Suprapubic skin (tissue), 4 donors: Measurements from ENCODE around the gene MAGEA12.
"Not testable (repeated sequence)": the region's sequence is repeated elsewhere in the genome, so short reads cannot be mapped to it uniquely, and the experiment has no call there.

Experiments used
- CTCF ChIP-seq, 2 donors: fragments of 200-600 bp in 1 of 2; fragments of 450-650 bp in 1 of 2; sonication (generic) in 1 of 2; IDR thresholded peaks; one replicate each; pipeline ENCODE4 v1.5.1; 2016 to 2019; ENCODE audit warnings: antibody characterized with exemption in 2 of 2, mild to moderate bottlenecking in 1 of 2, moderate library complexity in 1 of 2
- EP300 ChIP-seq: sonication (generic); formaldehyde crosslinking; IDR thresholded peaks from one replicate; pipeline ENCODE4 v1.6.1; 2017; ENCODE audit warnings: antibody characterized with exemption
- POLR2A ChIP-seq, 2 donors: fragments of 450-650 bp; IDR thresholded peaks; one replicate each; pipeline ENCODE4 v1.6.1; 2017; ENCODE audit warnings: antibody characterized with exemption in 2 of 2, mild to moderate bottlenecking in 2 of 2, moderate library complexity in 2 of 2
- POLR2AphosphoS5 ChIP-seq, 3 donors: sonication (generic); formaldehyde crosslinking; IDR thresholded peaks; one replicate each; pipeline ENCODE4 v1.6.1; 2017; ENCODE audit warnings: antibody characterized with exemption in 3 of 3

DNA sequence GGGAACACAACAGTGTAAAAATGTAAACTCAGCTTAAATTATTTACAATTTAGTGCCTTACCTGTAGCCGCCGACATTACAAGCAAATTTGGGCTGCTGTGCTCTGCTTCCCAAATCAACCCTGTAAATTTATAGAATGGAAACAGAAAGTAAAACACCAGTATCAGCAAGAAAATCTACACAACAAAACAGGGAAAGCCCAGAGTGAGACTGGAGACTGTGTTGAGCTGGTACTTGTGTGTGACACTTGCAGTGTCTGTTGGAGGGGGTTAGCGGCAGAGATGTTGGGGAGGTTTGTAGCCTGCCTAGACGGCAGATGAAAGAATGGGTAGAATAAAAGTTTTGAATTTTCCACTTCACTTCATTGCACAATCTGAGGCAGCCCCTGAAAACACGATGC is 20.4 kb upstream of the MAGEA12 start:
- not testable (repeated sequence) for TF ChIP-seq CTCF (IDR thresholded peaks at IDR 0.05); EP300; POLR2AphosphoS5 (IDR thresholded peaks at IDR 0.05); POLR2A (IDR thresholded peaks at IDR 0.05)
